ENCODE measurements around the gene PWP2.

DNA sequence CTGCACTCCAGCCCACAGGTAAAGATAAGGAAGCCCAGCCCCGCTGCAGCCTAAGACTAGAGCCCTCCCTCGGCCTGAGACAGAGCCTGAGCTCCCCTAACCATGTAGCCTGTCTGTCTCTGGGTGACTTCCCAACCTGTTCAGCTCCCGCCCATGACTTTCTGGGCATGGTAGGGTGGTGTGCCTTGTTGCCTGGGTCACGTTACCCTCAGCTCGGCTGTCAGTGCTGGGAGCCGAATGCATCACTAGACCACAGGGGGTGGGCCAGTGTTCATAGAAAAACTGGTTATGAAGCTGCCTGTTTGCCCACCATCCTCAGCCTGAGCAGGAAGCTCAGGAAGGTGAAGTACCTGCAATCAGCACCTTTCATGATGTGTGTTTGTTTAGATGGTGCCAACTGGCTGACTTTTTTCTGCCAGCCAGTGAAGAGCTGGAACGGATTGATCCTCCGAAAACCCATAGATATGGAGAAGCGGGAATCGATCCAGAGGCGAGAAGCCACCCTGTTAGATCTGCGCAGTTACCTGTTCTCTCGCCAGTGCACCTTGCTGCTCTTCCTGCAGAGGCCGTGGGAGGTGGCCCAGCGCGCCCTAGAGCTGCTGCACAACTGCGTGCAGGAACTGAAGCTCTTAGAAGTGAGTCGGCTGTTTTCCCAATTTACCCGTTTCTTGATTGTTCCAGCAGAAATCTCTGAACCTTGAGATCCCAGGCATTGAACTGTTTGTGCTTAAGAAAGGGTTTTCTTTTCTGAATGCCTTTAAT lies 43.9 kb upstream of the PWP2 start:
- no peak for TF ChIP-seq REST (IDR thresholded peaks at IDR 0.05)
- TF ChIP-seq RAD21 (IDR thresholded peaks at IDR 0.05): no peak
- no peak for TF ChIP-seq CTCF (IDR thresholded peaks at IDR 0.05; ENCODE audit: low read depth, low read length, missing input control)

Data from liver (tissue), 3 donors.